ENCODE results near the gene HHATL.

DNA sequence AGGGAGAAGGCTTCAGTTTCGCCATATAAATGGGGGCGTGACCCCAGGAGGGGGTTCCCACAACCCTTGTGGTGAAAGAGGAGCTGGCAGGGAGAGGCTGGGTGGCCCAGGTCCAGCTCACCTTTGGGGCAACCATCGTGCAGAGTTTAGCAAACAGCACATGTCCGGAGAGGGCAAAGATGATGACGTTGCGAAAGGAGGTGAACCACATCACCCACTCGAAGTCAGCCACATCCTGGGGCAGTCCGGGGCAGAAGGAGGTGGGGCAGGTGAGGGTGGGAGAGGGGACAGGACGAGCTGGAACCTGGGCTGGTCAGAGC is 3.7 kb downstream of the HHATL start:
- TF ChIP-seq, protein P1, sequence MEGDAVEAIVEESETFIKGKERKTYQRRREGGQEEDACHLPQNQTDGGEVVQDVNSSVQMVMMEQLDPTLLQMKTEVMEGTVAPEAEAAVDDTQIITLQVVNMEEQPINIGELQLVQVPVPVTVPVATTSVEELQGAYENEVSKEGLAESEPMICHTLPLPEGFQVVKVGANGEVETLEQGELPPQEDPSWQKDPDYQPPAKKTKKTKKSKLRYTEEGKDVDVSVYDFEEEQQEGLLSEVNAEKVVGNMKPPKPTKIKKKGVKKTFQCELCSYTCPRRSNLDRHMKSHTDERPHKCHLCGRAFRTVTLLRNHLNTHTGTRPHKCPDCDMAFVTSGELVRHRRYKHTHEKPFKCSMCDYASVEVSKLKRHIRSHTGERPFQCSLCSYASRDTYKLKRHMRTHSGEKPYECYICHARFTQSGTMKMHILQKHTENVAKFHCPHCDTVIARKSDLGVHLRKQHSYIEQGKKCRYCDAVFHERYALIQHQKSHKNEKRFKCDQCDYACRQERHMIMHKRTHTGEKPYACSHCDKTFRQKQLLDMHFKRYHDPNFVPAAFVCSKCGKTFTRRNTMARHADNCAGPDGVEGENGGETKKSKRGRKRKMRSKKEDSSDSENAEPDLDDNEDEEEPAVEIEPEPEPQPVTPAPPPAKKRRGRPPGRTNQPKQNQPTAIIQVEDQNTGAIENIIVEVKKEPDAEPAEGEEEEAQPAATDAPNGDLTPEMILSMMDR (IDR thresholded peaks at IDR 0.05) = no peak
- TF ChIP-seq EP300 (IDR thresholded peaks at IDR 0.05) (no peak), POLR2A (IDR thresholded peaks at IDR 0.05) (no peak)
